ENCODE measurements around the gene SLC6A12.
"Not testable (repeated sequence)": the region's sequence is repeated elsewhere in the genome, so short reads cannot be mapped to it uniquely, and the experiment has no call there.

The SLC6A12 gene

DNA sequence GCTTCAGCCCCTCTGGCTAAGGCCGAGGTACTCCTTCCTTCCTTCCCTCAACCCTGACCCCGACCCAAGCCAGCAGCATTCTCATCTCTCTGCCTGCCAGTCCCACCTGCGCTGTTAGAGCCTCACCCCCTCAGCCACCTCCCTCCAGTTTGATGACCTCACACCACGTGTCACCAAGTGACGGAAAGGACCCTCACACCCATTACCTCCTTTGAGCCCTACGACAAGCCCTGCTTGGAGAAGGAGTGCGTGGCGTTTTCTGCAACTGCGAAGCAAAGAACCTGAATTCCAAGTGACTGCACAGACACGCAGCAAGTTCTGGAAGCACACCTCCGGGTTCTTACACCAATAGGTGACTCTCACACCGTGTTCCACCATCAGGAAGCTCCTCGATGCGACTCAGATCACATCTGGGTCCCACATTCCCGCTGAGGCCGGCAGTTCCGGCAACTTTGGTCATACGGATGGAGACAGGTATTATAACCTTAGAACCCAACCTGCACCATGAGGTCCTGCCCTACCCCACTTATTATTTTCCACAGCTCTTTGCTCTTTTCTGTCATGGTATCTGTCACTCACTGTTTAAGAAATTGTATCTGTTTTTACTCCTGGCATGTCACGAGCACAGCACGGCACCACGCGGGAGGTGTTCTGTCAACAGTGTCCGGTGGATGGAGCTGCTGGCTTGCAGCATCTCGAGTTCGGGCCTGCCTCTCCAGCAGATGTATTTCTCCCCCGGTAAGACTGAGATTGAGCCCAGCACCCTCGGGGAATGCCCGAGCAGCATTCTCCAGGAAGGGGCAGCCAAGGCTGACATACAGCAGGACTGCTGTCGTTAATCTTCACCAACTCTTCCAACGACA is 5.0 kb upstream of the SLC6A12 start:
- DNase-seq (ENCODE audit: insufficient read length, low spot score) (no peak), FAIRE-seq (no peak)

DNA sequence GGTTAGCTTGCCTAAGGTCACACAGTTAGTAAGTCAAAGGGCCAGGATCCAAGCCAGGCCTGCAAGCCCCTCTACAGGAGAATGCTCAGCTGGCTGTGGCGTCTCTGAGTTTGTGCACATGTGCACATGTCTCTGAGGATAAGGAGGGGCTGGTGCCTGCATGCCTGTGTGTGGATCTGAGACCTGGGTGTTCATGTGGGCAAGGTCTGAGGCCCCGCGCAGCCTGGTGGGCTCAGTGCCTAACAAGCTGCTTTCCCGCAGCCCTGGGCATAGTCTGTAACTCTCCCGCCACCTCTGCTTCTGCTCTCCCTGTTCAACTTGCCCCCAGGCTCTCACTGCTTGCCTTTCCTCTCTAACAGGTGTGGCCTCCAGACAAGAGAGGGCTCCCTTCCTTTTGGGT is 4.3 kb upstream of the SLC6A12 start:
- FAIRE-seq (no peak), DNase-seq (ENCODE audit: insufficient read length, low spot score) (no peak)

- peak; percentile 13 for FAIRE-seq
- DNase-seq (ENCODE audit: insufficient read length, low spot score) = not testable (repeated sequence)
These were observed 3.1 kb upstream of the SLC6A12 start for GRCh38 chr12:217029-217428.

DNA sequence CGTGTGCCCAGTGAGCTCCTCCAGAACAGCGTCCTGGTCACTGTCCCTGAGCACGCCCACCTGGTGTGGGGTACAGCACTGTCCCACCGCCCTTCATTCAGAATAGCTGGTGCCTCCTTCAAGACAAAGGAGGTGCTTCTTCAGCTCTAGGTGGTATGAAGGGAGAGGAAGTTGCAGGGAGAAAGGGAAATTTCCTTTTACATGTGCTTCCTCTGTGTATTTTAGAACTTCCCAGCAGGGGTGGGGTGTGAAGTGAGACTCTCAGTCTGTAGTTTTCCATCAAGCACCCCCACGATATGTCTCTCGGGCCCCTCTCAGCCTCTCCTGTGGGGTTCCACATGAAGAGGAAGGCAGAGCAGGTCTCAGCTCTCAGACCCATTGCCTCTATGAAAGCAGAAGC is 1.2 kb upstream of the SLC6A12 start:
- no peak for FAIRE-seq

GRCh38 chr12:213527-213932 is 427 bp downstream of the SLC6A12 start:
- FAIRE-seq = no peak
- DNase-seq (ENCODE audit: insufficient read length, low spot score) = no peak

More for the DNA sequence above, 1.2 kb upstream of the SLC6A12 start:
- DNase-seq (ENCODE audit: insufficient read length, low spot score) = no peak

GRCh38 chr12:212715-213526 is 1.0 kb downstream of the SLC6A12 start:
- no peak for FAIRE-seq
- no peak for DNase-seq (ENCODE audit: insufficient read length, low spot score)

DNA sequence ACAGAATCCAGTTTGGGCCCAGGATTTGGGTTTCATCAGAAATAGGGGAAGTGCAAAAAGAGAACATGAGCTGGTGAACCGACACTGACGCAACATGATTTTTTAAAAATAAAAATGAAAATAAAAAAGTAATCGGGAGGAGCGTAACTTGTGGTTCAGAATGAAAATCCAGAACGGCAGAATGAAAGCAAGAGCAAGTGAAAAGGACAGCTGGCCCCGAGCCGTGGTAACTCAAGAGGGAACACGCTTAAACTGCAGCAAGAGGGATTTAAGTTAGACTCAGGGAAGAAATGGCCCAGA is 1.6 kb downstream of the SLC6A12 start:
- FAIRE-seq = no peak
- no peak for DNase-seq (ENCODE audit: insufficient read length, low spot score)

DNA sequence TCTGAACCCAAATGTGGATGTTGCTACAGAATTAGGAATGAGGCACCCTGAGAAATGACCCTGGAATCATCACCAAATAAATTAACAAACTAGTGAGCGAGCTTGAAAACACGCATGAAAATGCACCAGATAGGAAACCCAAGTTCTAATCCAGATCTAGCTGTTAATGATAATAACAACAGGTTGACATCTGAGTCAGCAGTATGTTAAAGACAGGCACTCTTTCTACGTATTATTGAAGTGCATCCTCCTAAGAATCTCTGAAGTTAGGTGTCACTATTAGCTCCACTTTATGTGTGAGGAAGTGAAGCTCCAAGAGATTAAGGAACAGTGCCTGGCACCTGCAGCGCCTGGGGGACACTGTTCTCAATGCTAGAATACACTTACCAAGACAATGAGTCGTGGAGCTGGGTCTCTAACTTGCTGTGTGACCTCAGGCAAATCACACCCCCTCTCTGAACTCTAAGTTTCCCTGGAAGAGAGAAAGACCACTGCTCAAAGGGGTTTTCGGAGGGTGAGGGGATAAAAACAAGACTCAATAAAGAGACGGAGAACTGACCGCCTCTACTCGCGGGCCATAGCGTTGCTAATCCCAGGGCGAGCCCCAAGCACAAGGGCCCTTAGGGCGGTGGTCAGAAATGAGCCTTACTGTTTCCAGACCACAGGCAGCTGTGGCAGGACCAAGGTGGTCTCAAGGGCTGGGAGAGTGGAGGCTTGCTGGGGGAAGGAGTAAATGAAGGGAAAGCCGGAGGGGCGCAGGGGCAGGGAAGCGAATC is 2.1 kb downstream of the SLC6A12 start:
- DNase-seq (ENCODE audit: insufficient read length, low spot score) (no peak), FAIRE-seq (no peak)

- DNase-seq (ENCODE audit: insufficient read length, low spot score) (no peak), FAIRE-seq (no peak)
These were observed 2.9 kb downstream of the SLC6A12 start for GRCh38 chr12:211142-211465.

DNA sequence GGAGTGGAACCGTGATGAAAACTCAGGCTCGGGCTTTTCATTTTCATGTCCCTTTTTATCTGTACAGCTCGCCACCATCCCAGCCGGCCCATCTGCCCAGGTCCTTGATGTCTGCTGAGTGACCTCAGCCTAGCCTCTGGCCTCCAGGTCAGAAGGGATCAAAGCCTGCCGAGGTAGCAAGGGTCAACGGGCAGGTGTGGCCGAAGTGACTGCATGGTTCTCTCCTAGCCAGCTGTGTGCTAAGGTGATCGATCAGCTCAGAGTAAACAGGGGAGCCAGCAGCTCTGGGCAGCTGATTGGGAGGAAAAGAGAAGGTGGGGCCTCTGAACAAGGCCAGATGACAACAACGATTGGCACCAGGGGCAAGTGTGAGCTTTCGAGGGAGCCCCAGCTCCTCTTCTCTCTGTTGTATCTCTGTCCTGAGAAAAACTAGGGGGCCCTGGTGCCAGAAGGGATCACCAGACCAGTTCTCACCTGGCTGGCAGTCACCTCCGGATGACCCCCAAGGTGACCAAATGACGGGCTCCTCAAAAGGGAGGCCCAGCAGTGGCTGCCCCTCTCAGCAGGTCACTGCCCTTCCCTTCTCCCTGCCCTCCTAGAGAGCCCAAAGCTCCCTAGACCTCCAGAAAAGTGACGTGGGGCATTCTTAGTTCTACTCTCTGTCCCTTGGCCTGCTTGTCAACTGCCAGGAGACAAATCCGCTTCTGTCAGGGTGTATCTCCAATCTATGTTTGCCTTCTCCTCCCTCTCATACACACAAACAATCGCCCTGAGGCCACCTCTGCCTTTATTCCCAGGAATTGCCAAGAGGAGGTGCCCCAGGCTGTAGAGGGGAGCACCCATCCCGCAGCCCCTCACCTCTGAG is 3.4 kb downstream of the SLC6A12 start:
- DNase-seq (ENCODE audit: insufficient read length, low spot score) (no peak), FAIRE-seq (no peak)

- no peak for DNase-seq (ENCODE audit: insufficient read length, low spot score)
- FAIRE-seq = no peak
These were observed 4.1 kb downstream of the SLC6A12 start for GRCh38 chr12:209851-210250.

DNA sequence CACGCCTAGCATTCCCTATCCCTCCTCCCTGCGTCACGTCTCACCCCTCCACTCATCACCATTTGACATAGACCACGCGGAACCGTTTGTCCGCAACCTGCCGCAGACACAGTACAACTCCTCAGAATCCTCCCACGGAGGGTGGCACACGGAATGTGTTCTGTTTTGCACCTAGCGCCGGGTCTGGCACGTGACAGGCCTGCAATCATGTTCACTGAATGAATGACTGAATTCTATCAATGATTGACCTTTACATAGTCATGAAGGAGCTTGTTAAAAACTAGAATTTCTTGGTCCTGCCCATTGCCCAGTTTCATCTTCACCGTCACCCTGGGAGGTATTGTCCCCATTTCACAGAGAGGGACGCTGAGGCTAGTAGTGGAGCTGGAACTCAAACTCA is 4.7 kb downstream of the SLC6A12 start:
- FAIRE-seq (no peak), DNase-seq (ENCODE audit: insufficient read length, low spot score) (no peak)

- FAIRE-seq (peak; percentile 23), DNase-seq (ENCODE audit: insufficient read length, low spot score) (no peak)
These were observed 5.1 kb downstream of the SLC6A12 start for GRCh38 chr12:208813-209212.

DNA sequence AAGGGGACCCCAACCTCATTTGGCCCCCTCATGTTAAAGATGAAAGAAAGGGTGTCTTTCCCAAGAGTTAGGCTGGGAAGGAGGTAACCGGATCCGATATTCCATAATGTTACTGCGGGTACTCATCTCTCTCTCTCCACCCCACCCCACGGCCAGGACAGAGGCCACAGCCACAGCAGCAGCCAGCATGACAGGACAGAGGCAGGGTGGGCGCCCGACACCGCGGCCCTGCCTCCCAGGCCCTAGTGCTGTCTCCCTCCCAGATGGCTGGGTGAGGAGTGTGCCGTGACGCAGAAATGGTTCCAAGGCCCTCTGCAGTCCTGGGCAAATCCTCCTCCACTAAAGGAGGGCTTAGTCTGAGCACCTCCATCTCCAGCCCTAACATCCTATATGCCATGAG is 6.2 kb downstream of the SLC6A12 start:
- FAIRE-seq (no peak), DNase-seq (ENCODE audit: insufficient read length, low spot score) (no peak)

GRCh38 chr12:206746-207440 is 7.1 kb downstream of the SLC6A12 start:
- no peak for DNase-seq (ENCODE audit: insufficient read length, low spot score)
- FAIRE-seq = no peak

DNA sequence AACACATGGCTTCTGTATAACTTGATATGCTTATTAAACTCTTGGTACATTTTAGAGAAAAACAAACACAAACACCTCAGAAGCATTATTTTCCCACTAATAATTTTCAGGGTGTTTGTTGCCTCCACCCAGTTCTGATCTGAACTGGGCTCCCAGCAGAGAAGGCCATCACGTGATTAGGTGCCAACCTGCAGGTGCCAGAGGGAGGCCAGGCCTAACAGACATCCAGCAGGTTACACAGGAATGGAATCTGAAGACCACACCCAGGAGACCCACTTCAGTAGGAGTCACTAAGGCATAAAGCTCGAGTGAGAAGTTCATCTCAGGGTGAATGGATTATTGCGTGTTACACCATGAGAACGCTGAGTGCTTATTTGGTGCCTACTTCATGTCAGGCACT is 8.9 kb downstream of the SLC6A12 start:
- DNase-seq (ENCODE audit: insufficient read length, low spot score) (no peak), FAIRE-seq (no peak)

DNA sequence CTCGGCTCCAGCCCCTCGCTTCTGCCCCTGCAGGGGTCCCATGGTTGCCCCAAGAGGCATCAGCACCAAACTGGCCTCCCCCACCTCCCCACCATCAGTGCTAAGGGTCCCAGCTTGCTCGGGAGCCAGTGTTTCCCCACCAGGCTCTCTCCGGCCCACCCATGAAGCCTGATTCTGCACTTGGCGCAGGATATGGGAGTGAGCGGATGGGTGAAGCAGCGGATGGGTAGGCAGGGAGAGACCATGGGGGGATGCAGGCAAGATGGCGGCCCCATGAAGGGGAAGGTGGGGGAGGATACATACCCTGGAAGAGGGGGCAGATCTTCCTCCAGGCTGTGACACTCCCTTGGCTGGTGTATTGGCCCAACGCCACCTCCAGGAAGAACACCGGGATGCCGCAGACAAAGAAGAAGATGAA is 9.7 kb downstream of the SLC6A12 start:
- no peak for FAIRE-seq
- DNase-seq (ENCODE audit: insufficient read length, low spot score) = no peak

GRCh38 chr12:203462-204260 is 10.3 kb downstream of the SLC6A12 start:
- FAIRE-seq (no peak), DNase-seq (ENCODE audit: insufficient read length, low spot score) (peak; percentile 54)

- FAIRE-seq (no peak), DNase-seq (ENCODE audit: insufficient read length, low spot score) (no peak)
These were observed 10.9 kb downstream of the SLC6A12 start for GRCh38 chr12:203074-203461.

Data from HTR-8/SVneo (cell line).